Left ventricle myocardium inferior (tissue), 1 donor: Measurements from ENCODE around the gene RPP25L. TPM values are rescaled to one million over a fixed set of nuclear protein-coding genes. Genes with fewer than 3 reads are reported as not detected.
A peak's percentile ranks its signal among the peaks of the same experiment; 100 is the strongest.

Experiments used
- DNase-seq: peaks from one replicate; pipeline ENCODE4 v3.0.0-alpha.2; 2020
- H3K27ac ChIP-seq: fragments of 200-600 bp; replicated peaks from 2 replicates; pipeline ENCODE4 v1.8.0; 2021
- H3K27me3 ChIP-seq: fragments of 200-600 bp; 2 replicates; pipeline ENCODE4 v1.8.0; 2021; ENCODE audit warnings: low read depth
- H3K36me3 ChIP-seq: fragments of 200-600 bp; 2 replicates; pipeline ENCODE4 v1.8.0; 2021
- H3K4me1 ChIP-seq: fragments of 200-600 bp; 2 replicates; pipeline ENCODE4 v1.8.0; 2021
- H3K4me3 ChIP-seq: fragments of 200-600 bp; 2 replicates; pipeline ENCODE4 v1.8.0; 2021; ENCODE audit warnings: mild to moderate bottlenecking, moderate library complexity
- H3K9me3 ChIP-seq: fragments of 200-600 bp; replicated peaks from 2 replicates; pipeline ENCODE4 v1.8.0; 2021
- intact Hi-C: fragments of 100-400 bp; cut with micrococcal nuclease; formaldehyde crosslinking; loops from one replicate; pipeline ENCODE4 v1.11.0; 2022
- total RNA-seq: library from RNA; stranded (reverse); fragmentation: NEBNext Ultra II Directional; extraction: Animal tissue kit (Norgen Biotek cat#: 25700); gene quantifications from one replicate; pipeline ENCODE4 v1.2.1, GENCODE V29; 2021
- TF ChIP-seq, protein P1 (sequence below): fragments of 200-600 bp; IDR thresholded peaks from 2 replicates; pipeline ENCODE4 v1.8.0; 2021; ENCODE audit warnings: antibody characterized with exemption, mild to moderate bottlenecking, borderline replicate concordance
- donor health status: DM: no; HTN: yes; CAD: no; lungs with severe emphysema.

Gene RPP25L
- total RNA-seq, 1 donor from 2014 or later, result 42.8 TPM

DNA sequence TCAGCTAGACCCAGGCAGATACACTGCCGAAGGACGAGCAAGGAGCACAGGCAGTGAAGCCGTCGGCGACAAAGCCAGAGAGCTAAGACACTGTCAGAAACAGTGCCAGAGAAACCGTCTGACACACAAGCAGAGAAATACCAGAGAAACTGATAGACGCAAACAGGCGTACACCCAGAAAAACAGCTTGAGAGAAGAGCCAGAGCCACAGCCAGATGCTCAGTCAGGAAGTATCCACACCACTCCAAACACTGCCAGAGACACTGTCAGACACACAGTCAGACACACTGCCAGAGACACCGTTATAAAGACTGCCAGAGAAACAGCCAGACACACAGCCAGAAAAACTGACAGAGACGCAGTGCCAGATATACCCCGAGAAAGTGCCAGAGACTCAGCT is 41.5 kb downstream of the RPP25L start:
- H3K9me3 ChIP-seq, result no peaks in the 10 kb centered on the region
- H3K4me1 ChIP-seq, result peaks cover 3% of the 10 kb centered on the region
- no peak overlapping the region for H3K27ac ChIP-seq
- no peak overlapping the region for H3K4me3 ChIP-seq
- no peak for DNase-seq
- TF ChIP-seq, protein P1, sequence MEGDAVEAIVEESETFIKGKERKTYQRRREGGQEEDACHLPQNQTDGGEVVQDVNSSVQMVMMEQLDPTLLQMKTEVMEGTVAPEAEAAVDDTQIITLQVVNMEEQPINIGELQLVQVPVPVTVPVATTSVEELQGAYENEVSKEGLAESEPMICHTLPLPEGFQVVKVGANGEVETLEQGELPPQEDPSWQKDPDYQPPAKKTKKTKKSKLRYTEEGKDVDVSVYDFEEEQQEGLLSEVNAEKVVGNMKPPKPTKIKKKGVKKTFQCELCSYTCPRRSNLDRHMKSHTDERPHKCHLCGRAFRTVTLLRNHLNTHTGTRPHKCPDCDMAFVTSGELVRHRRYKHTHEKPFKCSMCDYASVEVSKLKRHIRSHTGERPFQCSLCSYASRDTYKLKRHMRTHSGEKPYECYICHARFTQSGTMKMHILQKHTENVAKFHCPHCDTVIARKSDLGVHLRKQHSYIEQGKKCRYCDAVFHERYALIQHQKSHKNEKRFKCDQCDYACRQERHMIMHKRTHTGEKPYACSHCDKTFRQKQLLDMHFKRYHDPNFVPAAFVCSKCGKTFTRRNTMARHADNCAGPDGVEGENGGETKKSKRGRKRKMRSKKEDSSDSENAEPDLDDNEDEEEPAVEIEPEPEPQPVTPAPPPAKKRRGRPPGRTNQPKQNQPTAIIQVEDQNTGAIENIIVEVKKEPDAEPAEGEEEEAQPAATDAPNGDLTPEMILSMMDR, result no peak
- H3K36me3 ChIP-seq, result no peaks in the 10 kb centered on the region
- peaks cover 42% of the 10 kb centered on the region for H3K27me3 ChIP-seq
- intact Hi-C loops, result no loop called here

DNA sequence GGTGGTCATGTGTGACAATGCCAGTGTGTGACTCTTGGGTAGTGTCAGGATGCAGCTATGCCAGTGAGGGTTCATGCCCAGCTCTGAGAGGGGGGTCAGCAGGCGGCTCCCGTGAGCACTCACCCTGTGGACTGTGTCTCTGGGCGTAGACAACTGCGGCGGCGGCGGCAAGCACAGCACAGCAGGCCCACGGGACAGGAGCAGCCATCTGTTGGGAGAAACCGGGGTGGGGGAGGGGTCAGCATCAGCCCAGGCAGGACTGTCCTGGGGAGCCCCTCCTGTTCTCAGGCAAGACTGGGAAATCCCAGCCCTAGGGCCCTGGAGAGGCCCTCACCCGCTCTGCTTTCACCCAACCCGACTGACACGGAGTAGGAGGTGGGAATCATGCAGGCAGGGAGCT is 43.1 kb downstream of the RPP25L start:
- DNase-seq, result no peak

GRCh38 chr9:34568133-34568532 is 43.8 kb downstream of the RPP25L start:
- intact Hi-C loops, result no loop called here
- peaks cover 3% of the 10 kb centered on the region for H3K4me1 ChIP-seq
- no peak overlapping the region for H3K4me3 ChIP-seq
- H3K36me3 ChIP-seq, result no peaks in the 10 kb centered on the region
- H3K9me3 ChIP-seq, result no peaks in the 10 kb centered on the region
- DNase-seq, result no peak
- TF ChIP-seq, protein P1, result no peak
- no peak overlapping the region for H3K27ac ChIP-seq
- H3K27me3 ChIP-seq, result peaks cover 31% of the 10 kb centered on the region

More for the DNA sequence above, 43.1 kb downstream of the RPP25L start:
- no peak overlapping the region for H3K27ac ChIP-seq
- peaks cover 3% of the 10 kb centered on the region for H3K4me1 ChIP-seq
- H3K4me3 ChIP-seq, result no peak overlapping the region
- intact Hi-C loops, result no loop called here
- no peaks in the 10 kb centered on the region for H3K9me3 ChIP-seq
- H3K27me3 ChIP-seq, result peaks cover 31% of the 10 kb centered on the region
- TF ChIP-seq, protein P1, result no peak
- no peaks in the 10 kb centered on the region for H3K36me3 ChIP-seq

- peaks cover 3% of the 10 kb centered on the region for H3K4me1 ChIP-seq
- peaks cover 31% of the 10 kb centered on the region for H3K27me3 ChIP-seq
- intact Hi-C loops, result no loop called here
- H3K9me3 ChIP-seq, result no peaks in the 10 kb centered on the region
- TF ChIP-seq, protein P1, result no peak
- DNase-seq, result no peak
- no peak overlapping the region for H3K4me3 ChIP-seq
- no peaks in the 10 kb centered on the region for H3K36me3 ChIP-seq
- H3K27ac ChIP-seq, result no peak overlapping the region
Observed at GRCh38 chr9:34566972-34567371, 44.9 kb downstream of the RPP25L start.

DNA sequence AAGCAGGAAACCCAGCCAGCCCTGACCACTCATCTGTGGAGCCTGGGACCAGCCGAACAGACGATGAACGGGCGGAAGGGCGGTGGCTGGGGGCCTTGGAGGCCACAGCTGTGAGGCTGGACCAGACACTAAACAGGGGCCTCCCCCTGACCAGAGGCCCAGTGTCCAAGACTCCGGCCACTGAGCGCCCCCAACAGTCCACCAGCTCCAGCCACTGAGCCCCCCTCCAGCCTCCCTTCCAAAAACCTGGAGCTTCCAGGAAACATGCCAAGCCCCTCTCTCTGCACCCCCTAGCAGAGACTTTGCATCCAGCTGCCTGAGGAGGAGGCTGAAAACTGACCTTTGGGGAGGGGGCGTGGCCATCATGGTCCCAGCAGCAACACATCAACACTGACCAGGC is 45.6 kb downstream of the RPP25L start:
- Histone ChIP-seq H3K36me3 (no peaks in the 10 kb centered on the region), H3K9me3 (no peaks in the 10 kb centered on the region), H3K27ac (no peak overlapping the region), H3K27me3 (peaks cover 31% of the 10 kb centered on the region), H3K4me3 (no peak overlapping the region), H3K4me1 (peaks cover 3% of the 10 kb centered on the region)
- peak; percentile 5 for DNase-seq
- intact Hi-C loops, result no loop called here
- TF ChIP-seq, protein P1, result no peak

- intact Hi-C loops, result no loop called here
- Histone ChIP-seq H3K9me3 (no peaks in the 10 kb centered on the region), H3K4me3 (no peak overlapping the region), H3K4me1 (peaks cover 5% of the 10 kb centered on the region), H3K27me3 (peaks cover 34% of the 10 kb centered on the region), H3K27ac (no peak overlapping the region), H3K36me3 (no peaks in the 10 kb centered on the region)
- TF ChIP-seq, protein P1, result no peak
- no peak for DNase-seq
Observed at GRCh38 chr9:34565856-34566255, 46.0 kb downstream of the RPP25L start.
